ENCODE measurements around the gene PAM.

Gene PAM

GRCh38 chr5:102857076-102857818 lies 102.1 kb downstream of the PAM start:
- Histone ChIP-seq H3K79me2 (ENCODE audit: control insufficient read depth, insufficient read depth, low read length, unreplicated experiment) (peaks cover 23% of the 10 kb centered on the region), H3K27me3 (ENCODE audit: insufficient read depth, low read length) (no peaks in the 10 kb centered on the region), H2AFZ (ENCODE audit: low read length, unreplicated experiment) (no peak overlapping the region), H3K4me1 (ENCODE audit: control insufficient read depth, insufficient read depth, low read length, unreplicated experiment) (peaks cover 39% of the 10 kb centered on the region), H3K4me3 (ENCODE audit: low read depth, low read length) (no peak overlapping the region; the same call in 1 of the 2 replicates), H3K27ac (ENCODE audit: low read depth, low read length) (peak overlapping the region; percentile 65; the same call in 1 of the 2 replicates), H3K36me3 (ENCODE audit: insufficient read depth, low read length) (no peaks in the 10 kb centered on the region)

GRCh38 chr5:102858221-102858620 lies 103.1 kb downstream of the PAM start:
- H3K4me1 ChIP-seq (ENCODE audit: control insufficient read depth, insufficient read depth, low read length, unreplicated experiment), result peaks cover 39% of the 10 kb centered on the region
- no peak overlapping the region for H3K4me3 ChIP-seq (ENCODE audit: low read depth, low read length)

GRCh38 chr5:102858808-102859207 lies 103.7 kb downstream of the PAM start:
- peaks cover 39% of the 10 kb centered on the region for H3K4me1 ChIP-seq (ENCODE audit: control insufficient read depth, insufficient read depth, low read length, unreplicated experiment)

More at GRCh38 chr5:102858221-102858620, 103.1 kb downstream of the PAM start:
- Histone ChIP-seq H2AFZ (ENCODE audit: low read length, unreplicated experiment) (no peak overlapping the region), H3K36me3 (ENCODE audit: insufficient read depth, low read length) (no peaks in the 10 kb centered on the region), H3K27me3 (ENCODE audit: insufficient read depth, low read length) (no peaks in the 10 kb centered on the region), H3K79me2 (ENCODE audit: control insufficient read depth, insufficient read depth, low read length, unreplicated experiment) (peaks cover 19% of the 10 kb centered on the region), H3K27ac (ENCODE audit: low read depth, low read length) (peak overlapping the region; percentile 65)

DNA sequence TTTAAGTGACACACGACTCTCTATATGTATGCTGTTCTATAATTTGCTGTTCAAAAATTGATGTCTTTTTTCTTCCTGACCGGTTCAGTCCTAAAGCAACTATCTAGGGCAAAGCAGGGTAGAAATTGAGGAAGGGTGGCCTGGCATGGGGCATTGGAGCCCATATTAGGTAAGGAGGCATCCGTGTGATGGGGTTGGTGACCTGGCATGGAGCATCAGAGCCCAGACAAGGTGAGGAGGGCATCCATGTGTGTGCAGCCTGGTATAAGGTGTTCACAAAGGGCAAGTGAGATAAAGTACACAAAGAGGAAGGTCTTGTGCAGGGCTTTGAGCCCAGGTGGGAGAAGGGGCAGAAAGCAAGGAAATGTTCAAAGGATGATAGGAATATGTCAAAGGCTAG lies 104.9 kb downstream of the PAM start:
- peaks cover 44% of the 10 kb centered on the region for H3K4me1 ChIP-seq (ENCODE audit: control insufficient read depth, insufficient read depth, low read length, unreplicated experiment)
- no peak overlapping the region for H2AFZ ChIP-seq (ENCODE audit: low read length, unreplicated experiment)
- peaks cover 10% of the 10 kb centered on the region for H3K79me2 ChIP-seq (ENCODE audit: control insufficient read depth, insufficient read depth, low read length, unreplicated experiment)
- no peak overlapping the region for H3K27ac ChIP-seq (ENCODE audit: low read depth, low read length)
- no peaks in the 10 kb centered on the region for H3K36me3 ChIP-seq (ENCODE audit: insufficient read depth, low read length)
- H3K27me3 ChIP-seq (ENCODE audit: insufficient read depth, low read length), result no peaks in the 10 kb centered on the region
- no peak overlapping the region for H3K4me3 ChIP-seq (ENCODE audit: low read depth, low read length)

More at GRCh38 chr5:102858808-102859207, 103.7 kb downstream of the PAM start:
- no peaks in the 10 kb centered on the region for H3K36me3 ChIP-seq (ENCODE audit: insufficient read depth, low read length)
- peak overlapping the region; percentile 65 for H3K27ac ChIP-seq (ENCODE audit: low read depth, low read length)
- H3K4me3 ChIP-seq (ENCODE audit: low read depth, low read length), result no peak overlapping the region
- no peak overlapping the region for H2AFZ ChIP-seq (ENCODE audit: low read length, unreplicated experiment)
- peaks cover 15% of the 10 kb centered on the region for H3K79me2 ChIP-seq (ENCODE audit: control insufficient read depth, insufficient read depth, low read length, unreplicated experiment)
- no peaks in the 10 kb centered on the region for H3K27me3 ChIP-seq (ENCODE audit: insufficient read depth, low read length)

GRCh38 chr5:102863058-102863457 lies 108.0 kb downstream of the PAM start:
- Histone ChIP-seq H3K27ac (ENCODE audit: low read depth, low read length) (no peak overlapping the region), H3K4me3 (ENCODE audit: low read depth, low read length) (no peak overlapping the region), H3K79me2 (ENCODE audit: control insufficient read depth, insufficient read depth, low read length, unreplicated experiment) (peaks cover 8% of the 10 kb centered on the region), H3K4me1 (ENCODE audit: control insufficient read depth, insufficient read depth, low read length, unreplicated experiment) (peaks cover 31% of the 10 kb centered on the region), H2AFZ (ENCODE audit: low read length, unreplicated experiment) (no peak overlapping the region), H3K36me3 (ENCODE audit: insufficient read depth, low read length) (no peaks in the 10 kb centered on the region), H3K27me3 (ENCODE audit: insufficient read depth, low read length) (no peaks in the 10 kb centered on the region)

DNA sequence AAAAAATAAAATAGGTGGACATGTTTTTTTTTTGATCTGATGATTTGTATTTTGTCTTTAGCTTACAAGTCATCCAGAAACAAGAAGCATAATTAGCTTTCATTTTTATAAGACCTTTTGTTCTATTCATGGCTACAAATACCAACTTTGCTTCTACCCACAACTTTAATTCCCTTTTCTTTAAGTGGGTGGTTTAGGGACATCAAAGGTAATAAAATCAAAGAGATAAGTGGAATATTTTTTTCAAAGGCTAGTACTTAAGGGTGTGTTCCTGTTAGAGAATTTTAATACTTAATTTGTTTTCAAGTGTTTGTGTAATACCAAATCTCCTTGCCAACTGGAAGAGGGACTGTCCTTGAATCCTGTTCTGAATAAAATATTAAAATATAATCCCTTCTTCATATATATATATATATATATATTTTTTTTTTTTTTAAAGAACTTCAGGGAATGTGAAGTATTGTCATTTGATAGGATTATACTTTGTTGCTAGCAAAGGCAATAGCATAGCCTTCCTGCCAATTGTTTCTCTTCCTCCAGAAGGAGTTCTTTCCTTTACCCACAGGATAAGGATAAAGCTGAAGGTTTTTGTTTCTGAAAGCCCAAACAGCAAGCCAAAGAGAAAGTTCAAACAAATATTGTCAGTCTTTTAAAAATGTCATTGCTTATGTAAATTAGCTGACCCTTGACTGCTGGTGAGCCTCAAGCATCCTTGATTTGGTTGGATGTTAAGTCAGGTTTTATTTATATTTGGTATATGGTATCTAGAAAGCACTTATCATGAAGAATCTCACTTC lies 108.9 kb downstream of the PAM start:
- Histone ChIP-seq H3K27me3 (ENCODE audit: insufficient read depth, low read length) (no peaks in the 10 kb centered on the region), H2AFZ (ENCODE audit: low read length, unreplicated experiment) (peak overlapping the region; percentile 1), H3K4me1 (ENCODE audit: control insufficient read depth, insufficient read depth, low read length, unreplicated experiment) (peaks cover 26% of the 10 kb centered on the region), H3K79me2 (ENCODE audit: control insufficient read depth, insufficient read depth, low read length, unreplicated experiment) (peaks cover 8% of the 10 kb centered on the region), H3K27ac (ENCODE audit: low read depth, low read length) (peak overlapping the region; percentile 88), H3K4me3 (ENCODE audit: low read depth, low read length) (no peak overlapping the region), H3K36me3 (ENCODE audit: insufficient read depth, low read length) (peaks cover 1% of the 10 kb centered on the region; the same call in 1 of the 2 replicates)

GRCh38 chr5:102865171-102865509 lies 110.0 kb downstream of the PAM start:
- Histone ChIP-seq H3K27me3 (ENCODE audit: insufficient read depth, low read length) (no peaks in the 10 kb centered on the region), H3K79me2 (ENCODE audit: control insufficient read depth, insufficient read depth, low read length, unreplicated experiment) (peaks cover 5% of the 10 kb centered on the region), H2AFZ (ENCODE audit: low read length, unreplicated experiment) (peak overlapping the region; percentile 34), H3K4me3 (ENCODE audit: low read depth, low read length) (peak overlapping the region; percentile 79), H3K4me1 (ENCODE audit: control insufficient read depth, insufficient read depth, low read length, unreplicated experiment) (peaks cover 25% of the 10 kb centered on the region), H3K36me3 (ENCODE audit: insufficient read depth, low read length) (peaks cover 10% of the 10 kb centered on the region; the same call in 1 of the 2 replicates), H3K27ac (ENCODE audit: low read depth, low read length) (peak overlapping the region; percentile 88)

- H3K79me2 ChIP-seq (ENCODE audit: control insufficient read depth, insufficient read depth, low read length, unreplicated experiment), result peaks cover 5% of the 10 kb centered on the region
- H3K36me3 ChIP-seq (ENCODE audit: insufficient read depth, low read length), result peaks cover 10% of the 10 kb centered on the region; the same call in 1 of the 2 replicates
- H3K27ac ChIP-seq (ENCODE audit: low read depth, low read length), result peak overlapping the region; percentile 88
- peak overlapping the region; percentile 79 for H3K4me3 ChIP-seq (ENCODE audit: low read depth, low read length)
- H3K27me3 ChIP-seq (ENCODE audit: insufficient read depth, low read length), result no peaks in the 10 kb centered on the region
- peak overlapping the region; percentile 72 for H2AFZ ChIP-seq (ENCODE audit: low read length, unreplicated experiment)
- peaks cover 25% of the 10 kb centered on the region for H3K4me1 ChIP-seq (ENCODE audit: control insufficient read depth, insufficient read depth, low read length, unreplicated experiment)
Observed at GRCh38 chr5:102865510-102866236, 110.6 kb downstream of the PAM start.

- peaks cover 5% of the 10 kb centered on the region for H3K79me2 ChIP-seq (ENCODE audit: control insufficient read depth, insufficient read depth, low read length, unreplicated experiment)
- H3K4me1 ChIP-seq (ENCODE audit: control insufficient read depth, insufficient read depth, low read length, unreplicated experiment), result peaks cover 25% of the 10 kb centered on the region
- peak overlapping the region; percentile 88 for H3K27ac ChIP-seq (ENCODE audit: low read depth, low read length)
- peak overlapping the region; percentile 79 for H3K4me3 ChIP-seq (ENCODE audit: low read depth, low read length)
- H3K27me3 ChIP-seq (ENCODE audit: insufficient read depth, low read length), result no peaks in the 10 kb centered on the region
- H3K36me3 ChIP-seq (ENCODE audit: insufficient read depth, low read length), result peaks cover 10% of the 10 kb centered on the region; the same call in 1 of the 2 replicates
- peak overlapping the region; percentile 72 for H2AFZ ChIP-seq (ENCODE audit: low read length, unreplicated experiment)
Observed at GRCh38 chr5:102866237-102866600, 111.1 kb downstream of the PAM start.

DNA sequence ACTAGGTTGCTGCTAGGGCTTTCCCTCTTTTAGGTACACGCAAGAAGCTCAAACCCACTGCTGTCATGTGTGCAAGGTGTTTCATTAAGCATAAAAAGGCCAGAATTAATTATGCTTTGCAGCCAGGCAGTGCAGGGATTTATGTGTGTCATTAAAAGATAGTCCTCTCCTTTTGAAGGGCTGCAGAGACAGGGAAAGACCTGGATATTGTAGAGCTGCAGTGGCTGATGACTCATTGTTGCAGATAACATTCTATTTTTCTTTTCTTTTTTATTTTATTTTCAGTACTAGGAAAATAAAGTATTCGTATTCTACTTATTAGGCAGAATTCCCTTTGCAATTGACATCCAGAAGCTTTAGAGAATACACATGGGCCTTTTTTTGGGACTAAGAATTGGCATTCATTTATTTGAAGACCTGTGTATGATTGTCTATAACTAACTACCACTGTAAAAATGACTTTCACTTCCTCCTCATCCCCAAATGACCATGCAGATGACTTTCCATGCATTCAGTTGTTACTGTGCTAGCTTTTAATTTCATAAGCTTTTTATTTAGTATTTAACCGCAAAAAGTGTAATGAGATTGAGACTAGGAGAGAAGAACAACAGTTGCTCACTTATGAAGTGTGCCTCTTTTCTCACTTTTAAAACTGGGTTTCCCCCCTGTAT lies 113.0 kb downstream of the PAM start:
- Histone ChIP-seq H3K4me3 (ENCODE audit: low read depth, low read length) (peak overlapping the region; percentile 41; the same call in 1 of the 2 replicates), H3K36me3 (ENCODE audit: insufficient read depth, low read length) (peaks cover 10% of the 10 kb centered on the region; the same call in 1 of the 2 replicates), H3K4me1 (ENCODE audit: control insufficient read depth, insufficient read depth, low read length, unreplicated experiment) (peaks cover 25% of the 10 kb centered on the region), H3K27ac (ENCODE audit: low read depth, low read length) (no peak overlapping the region), H3K27me3 (ENCODE audit: insufficient read depth, low read length) (no peaks in the 10 kb centered on the region), H2AFZ (ENCODE audit: low read length, unreplicated experiment) (no peak overlapping the region), H3K79me2 (ENCODE audit: control insufficient read depth, insufficient read depth, low read length, unreplicated experiment) (peaks cover 5% of the 10 kb centered on the region)
